Dedifferentiated amniotic fluid mesenchymal stem cell (primary cell): ENCODE measurements around the gene ITGB2.

Source experiments
- DNase-seq: peaks from one replicate; pipeline ENCODE4 v3.0.0-alpha.2; 2016; ENCODE audit errors: extremely low spot score

ITGB2 gene

DNA sequence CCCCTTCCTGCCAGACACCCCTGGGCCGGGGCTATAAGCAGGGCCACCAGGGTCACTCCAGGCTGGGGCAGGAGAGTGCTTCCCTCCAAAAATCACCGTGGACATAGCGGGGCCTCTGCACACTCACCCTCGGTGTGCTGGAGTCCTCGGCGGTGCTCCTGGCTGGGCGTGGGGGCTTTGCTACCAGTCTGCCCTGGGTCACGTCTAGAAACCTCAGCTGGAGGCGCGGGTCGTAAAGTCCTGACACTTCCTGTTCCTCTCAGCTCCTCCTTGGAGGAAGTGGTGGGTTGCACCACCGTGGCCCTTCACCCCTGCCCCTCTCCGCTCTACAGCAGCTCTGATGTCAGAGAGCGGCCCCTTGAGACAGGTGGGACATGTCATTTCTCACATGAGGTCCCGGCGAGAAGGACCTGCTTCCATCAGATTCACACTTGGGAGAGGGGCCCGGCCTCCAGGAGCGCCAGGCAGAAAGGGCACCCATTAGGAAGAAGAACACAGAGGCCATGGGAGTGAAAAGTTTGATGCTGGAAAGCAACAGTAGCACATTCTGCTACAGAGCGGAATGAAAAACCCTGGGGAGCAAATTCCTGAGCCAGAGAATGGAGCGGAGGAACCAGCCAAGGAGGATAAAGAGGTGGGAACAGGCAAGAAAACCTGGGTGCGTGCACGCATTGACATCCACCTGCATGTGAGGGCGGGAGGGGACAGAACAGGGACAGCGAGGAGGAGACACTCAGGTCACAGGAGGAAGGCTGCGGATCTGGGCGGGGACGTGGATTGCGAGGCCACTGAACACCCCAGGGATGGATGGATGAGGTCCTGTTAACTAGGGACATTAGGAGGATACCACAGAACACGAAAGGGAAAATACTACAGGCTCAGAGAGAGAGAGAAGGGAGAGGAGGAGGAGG is at the start of gene ITGB2:
TSS of gene ITGB2 (minus strand) at position 206 of the 911 bp plus-strand sequence. CDS start 10,117 bp downstream, outside the sequence.
- no peak for DNase-seq

DNA sequence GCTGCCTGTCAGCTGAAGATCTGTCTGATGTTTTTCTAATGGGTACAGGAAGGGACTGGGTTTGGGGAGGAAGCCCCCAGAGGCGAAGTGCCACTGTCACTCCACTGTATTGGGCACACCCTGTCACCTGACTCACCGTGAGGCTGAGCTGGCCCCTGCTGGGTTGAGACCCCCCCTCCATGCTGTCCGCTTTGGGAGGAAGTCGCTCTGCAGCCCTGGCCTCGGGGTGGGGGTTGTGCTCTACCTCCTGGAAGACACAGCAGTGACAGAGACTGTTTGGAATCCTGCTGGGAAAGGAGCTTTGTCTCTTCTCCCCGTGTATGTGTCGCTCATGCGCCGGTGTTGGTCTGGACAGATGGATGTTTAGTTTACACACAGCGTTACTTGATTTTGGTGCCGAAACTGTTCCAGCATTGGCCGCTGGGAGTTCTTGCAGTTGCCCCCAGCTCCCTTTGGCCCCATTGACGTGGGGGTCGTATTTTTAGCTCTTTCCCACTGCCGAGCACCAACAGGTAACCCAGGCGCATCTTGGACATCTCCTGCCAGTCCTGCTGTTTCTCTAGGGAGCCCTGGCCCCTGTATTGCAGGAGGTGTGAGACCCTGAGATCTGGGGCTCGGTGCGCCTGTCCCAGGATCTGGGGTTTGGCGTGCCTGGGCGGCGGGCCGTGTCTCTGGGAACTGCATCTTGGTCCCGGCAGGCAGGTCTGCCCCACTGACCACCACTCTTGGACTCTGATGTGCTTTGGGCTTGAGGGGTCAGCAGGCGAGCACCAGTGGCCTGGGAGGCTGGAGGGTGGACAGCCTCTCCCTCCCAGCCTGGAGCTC is 49.4 kb upstream of the ITGB2 start:
- DNase-seq, result peak; percentile 15

DNA sequence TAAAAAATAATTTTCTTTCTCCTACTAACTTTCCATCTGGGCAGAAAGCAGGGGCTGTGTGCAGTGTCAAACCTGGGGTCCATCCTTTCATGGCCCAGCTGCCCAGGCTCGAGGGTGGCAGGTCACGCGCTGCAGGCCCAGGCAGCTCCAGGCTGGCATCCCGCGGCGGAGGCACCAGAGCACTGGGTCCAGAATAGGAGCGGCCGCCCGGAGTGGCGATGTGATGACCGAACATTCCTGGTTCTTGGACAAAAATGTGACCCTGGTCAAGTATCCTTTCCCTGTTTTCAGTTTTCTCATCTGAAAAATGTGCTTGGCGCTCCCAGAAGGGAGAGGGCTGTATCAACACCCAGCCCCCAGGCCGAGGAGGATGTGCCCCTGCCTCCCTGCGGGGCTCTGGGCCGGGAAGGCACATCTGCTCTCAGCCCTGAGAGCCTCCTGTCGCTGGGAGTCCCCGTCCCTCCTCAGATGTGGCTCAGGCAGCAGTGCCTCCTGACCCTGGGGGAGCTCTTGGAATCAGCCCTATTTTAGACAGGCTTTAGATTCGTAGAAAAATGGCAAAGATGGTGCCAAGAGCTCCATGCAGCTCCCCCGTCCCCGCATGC is 48.5 kb upstream of the ITGB2 start:
- no peak for DNase-seq

DNA sequence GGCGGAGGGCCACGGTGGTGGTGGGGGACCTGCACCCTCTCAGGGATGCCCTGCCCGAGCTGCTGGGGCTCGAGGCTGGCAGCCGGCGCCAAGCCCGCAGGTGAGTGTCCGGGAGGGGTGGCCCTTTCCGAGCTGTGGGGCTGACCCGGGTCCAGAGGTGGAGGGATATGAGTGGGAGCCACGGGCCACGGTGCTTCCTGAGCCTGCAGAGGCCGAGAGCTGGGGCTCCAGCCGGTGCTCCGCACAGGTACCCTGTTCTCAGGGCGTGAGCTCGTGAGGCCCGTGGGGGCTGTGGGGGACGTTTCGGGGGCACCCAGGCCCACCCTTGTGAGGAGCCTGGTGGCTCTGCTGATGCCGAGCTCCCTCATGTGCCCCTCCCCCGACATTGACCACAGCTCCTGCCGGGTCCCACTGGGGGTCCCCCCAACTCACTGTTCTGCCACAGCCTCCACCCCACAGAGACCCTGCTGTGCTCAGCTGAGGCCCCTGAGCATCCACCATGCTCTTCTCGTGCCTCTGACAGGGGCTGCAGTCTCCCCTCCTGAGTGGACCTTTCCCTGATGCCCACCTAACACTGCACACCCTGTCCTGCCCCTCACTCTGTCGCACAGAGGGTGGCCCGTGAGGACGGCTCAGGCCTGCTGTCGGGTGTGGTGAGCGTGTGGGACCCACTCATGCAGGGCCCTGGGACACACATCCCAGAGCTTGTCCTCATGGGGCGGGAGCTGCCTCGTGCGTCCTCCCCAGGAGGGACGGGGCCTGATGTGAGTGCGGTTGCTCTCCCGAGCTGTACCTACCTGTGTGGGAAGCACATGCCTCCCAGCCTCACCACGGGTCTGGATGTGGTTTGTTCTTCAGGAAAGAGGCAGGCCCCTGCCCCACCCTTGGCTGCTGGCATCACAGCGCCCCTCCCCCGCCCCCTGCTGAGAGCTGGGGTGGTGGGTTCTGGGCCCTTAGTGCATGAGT is 46.7 kb upstream of the ITGB2 start:
- DNase-seq, result no peak

DNA sequence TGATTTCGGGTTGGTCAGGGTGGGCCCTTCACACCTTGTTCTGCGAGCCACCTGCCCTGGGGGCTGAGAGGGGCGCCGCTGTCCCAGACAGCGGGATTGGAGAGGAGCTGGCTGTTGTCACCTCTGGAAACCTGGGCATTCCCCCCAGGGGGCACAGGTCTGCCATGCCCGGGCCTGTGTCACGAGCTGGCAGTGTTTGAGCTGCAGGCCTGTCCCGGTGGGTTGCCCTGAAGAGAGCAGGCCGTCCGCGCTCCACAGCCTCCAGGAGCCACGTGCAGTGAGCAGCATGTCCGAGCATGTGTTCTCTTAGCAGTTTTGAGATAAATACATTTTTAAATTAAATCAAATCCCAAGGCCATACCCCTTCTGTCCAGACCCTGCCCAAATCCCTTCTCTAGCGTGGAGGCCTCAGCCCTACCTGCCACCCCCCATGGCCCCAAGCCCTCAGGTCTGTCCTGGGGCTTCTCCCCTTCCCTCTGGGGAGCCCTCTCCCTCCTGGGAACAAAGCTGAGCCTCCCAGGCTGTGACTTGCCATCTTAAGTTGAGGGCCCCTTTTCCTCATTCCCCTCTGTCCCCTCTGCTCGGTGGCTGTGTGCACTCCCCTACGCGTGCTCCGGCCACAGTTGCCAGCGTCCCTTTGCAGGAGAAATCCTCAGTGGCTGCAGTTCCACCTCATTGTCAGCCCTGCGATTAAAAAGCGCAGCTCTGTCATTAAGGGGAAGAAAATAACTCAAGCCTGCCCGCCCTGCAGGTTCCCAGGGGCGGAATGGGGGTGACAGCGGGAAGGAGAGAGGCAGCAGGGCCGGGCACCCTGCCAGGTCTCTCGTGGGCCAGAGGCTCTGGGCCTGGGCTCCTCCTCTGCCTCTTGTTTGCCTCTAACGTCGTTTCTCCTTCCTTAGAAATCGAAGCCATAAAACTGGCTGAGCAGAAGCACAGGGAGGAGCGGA is 45.7 kb upstream of the ITGB2 start:
- no peak for DNase-seq

DNA sequence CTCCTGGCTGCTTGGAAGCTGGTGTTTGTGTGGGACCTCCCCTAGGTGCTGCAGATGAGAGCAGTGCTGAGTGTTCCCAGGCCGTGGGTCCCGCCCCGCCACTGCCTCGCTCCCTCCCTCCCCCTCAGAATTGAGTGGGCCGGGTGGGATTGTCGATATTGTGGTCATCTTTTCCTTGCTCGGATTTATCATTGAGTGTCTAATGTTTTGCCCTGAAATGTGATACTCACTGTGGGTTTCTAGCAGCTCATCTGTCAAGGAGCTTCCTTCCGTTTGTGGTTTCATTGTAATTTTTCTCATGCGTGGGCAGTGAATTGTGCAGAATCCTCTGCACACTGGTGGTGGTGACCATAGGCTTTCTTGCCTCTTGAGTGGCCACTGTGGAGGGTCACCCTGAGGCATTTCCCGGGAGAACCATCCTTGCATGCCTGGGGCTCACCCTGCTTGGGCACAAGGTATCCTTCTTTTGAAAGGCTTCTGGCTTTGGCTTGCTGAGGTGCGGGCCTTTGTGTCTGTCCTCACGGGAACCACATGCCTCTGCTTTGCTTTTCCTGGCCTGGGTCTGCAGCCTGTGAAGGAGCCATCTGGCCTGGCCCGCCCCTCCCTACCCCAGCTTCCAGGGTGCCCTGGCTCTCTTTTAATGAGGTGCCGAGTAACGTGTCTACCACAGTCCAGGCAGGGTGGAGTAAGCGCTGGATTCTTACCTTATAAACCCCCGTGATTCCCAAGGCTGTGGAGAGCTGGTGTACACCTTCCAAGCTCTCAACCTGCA is 44.7 kb upstream of the ITGB2 start:
- no peak for DNase-seq

DNA sequence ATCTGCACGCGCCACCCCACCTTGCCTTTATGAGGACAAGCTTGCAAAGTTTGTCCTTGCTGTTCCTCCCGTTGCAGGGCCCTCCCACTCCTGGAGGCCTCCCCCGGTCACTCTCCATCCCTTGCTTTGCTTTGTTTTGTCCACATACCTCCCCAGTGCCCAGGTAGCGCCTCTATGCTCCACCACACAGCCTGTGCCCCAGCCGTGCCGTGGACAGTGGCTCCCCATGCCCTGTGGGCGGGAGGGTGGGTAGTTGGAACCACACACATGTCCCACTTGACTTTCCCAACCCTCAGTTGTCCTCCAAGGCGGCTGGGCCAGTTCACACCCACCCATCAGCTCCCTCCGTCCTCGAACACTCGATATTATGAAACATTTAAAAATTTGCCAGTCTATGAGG is 43.7 kb upstream of the ITGB2 start:
- DNase-seq, result no peak

DNA sequence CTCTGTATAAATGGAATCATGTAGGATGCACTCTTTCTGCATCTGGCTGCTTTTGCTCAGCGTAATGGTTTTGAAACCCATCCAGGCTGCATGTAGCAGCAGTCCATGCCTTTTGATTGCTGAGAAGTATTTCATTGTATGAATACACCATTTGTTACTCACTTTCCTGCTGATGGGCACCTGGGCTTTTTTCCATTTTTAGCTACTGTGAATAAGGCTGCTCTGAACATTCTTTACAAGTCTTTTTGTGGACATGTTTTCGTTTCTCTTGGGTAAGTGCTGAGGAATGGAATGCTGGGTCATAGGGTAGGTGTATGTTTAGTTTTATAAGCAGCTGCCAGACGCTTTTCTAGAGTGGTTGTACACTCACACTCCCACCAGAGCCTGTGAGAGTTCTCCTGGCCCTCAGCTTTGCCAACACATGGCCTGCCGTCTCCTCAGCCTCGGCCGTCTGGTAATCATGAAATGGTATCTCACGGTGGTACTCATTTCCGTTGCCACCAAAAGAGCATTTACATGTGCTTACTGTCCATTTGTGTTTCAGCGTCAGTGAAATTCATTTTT is 41.8 kb upstream of the ITGB2 start:
- peak; percentile 77 for DNase-seq

DNA sequence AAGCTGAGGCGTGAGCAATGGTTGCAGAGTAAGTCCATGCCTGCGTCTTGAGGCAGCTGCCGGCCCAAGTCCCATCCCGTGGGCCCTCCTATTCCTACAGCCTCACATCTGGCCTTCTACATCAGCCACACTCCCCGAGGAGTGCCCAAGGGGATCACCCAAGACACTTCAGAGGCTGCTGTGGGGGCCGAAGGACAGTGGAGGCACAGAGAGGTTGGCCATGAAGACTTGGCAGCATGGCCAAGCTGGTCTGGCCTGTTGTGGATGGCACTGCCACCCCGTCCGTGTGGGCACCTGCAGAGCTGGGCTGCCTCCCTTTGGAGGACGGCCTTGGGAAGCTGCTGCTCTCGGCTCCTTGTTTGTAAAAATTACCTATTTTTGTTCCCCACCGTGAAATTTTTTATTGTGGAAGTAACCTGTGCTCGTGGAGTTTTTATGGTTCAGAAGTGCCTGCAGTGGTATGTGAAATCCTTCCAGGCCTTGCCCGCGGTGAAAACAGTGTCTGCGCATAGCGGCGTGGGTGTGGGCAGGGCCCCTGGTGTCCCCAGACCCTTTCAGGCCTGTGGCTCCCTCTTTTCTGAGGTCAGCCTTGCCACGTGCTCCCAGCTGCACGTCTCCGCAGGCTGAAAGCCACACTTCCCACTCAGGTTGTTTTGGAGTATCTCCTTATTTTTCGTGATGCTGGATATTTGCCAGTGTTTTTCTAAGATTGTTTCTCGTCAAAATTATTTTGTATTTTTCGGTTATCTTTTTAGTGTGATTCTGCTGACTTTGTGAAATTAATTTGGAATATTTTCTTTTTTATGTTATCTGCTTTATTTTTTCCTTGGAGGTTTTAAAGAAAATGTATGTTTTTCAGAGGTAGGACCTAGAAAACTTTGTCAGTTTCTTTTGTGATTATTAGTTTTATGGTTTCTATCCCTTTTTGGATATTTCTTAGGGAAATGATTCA is 39.7 kb upstream of the ITGB2 start:
- DNase-seq, result no peak

DNA sequence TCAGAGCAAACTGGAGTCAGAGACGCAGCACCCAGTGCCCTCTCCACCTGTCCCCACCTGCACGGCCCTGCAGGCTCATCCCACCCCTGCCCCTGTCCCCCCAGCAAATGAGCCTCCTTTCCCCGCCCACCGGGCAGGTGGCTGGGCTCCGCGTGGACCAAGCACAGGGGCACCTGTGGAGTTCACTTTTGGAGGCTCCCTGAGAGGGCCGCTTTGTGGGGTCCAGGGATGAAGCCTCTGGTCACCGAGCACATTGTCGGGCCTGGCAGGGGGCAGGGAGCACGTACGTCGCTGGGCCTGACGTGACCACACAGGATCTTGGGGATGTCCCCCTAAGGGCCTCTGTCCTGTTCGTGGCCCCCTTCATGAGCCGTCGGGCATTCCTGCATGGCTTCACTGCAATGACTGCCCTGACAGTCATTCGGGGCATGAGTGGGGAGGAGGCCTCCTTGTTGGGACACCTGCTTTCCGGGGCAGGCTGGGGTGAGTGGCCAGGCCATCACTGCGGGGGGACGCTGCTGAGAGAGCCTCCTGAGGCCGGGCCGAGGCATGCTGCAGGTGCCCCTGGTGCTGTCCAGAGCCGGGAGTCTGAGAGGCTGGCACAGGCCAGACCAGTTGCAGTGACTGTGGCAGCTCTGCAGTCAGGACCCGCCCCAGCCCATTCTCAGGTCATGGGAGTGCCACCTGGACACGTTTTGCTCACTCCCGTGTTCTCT is 38.8 kb upstream of the ITGB2 start:
- no peak for DNase-seq

DNA sequence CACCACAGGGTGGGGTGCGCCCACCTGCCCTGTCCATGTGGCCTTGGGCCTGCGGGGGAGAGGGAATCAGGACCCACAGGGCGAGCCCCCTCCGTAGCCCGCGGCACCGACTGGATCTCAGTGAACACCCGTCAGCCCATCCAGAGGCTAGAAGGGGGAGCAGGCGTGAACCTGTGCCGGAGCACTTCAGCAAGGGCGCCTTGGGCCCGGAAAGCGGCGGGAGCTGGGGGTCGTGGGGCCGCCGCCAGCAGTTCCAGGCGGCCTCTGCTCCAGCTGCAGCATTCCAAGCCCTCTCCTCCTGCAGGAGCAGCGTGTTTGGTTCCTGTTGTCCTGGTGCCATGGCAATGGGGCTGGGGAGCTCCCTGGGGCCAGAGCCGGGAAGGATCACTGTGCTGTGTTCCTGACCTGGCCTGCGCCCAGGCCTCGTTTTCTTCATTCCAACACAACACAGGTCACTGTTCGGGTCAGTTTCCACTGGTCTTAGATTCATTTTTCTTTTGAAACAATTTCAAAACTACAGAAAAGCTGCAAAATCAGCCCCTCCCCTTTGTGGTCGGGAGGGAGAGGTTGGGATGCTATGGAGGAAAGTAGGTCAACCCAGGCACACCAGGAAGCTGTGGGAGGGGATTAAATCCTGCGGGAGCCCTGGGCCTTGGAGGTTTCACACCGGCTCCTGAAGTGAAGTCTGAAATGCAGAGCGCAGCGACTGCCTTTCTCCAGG is 37.9 kb upstream of the ITGB2 start:
- peak; percentile 18 for DNase-seq

DNA sequence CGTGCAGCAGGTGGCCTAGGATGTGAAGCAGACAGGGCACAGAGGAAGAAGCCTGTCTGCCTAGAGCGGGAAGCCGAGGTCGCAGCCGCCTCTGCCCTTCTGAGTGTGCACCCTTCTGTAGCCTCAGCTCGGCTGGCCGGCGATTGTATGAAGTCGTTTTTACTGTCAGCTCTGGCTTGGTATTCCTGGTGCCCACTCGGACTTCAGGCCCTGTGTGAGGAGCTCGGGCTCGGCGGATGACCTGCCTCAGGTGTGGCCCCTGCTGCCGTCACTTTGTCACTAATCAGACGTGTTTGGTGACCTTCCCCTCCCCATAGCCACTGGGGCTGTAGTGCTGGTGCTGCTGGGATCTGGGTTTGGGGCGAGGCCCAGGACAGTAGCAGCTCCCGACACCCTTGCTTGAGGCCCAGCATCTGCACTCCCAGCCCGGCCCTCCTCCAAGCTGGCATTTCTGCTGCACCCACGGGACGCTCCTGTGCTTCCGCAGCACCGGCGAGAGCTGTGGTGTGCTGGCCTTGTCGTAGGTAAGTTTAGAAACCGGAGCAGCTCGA is 37.3 kb upstream of the ITGB2 start:
- no peak for DNase-seq

DNA sequence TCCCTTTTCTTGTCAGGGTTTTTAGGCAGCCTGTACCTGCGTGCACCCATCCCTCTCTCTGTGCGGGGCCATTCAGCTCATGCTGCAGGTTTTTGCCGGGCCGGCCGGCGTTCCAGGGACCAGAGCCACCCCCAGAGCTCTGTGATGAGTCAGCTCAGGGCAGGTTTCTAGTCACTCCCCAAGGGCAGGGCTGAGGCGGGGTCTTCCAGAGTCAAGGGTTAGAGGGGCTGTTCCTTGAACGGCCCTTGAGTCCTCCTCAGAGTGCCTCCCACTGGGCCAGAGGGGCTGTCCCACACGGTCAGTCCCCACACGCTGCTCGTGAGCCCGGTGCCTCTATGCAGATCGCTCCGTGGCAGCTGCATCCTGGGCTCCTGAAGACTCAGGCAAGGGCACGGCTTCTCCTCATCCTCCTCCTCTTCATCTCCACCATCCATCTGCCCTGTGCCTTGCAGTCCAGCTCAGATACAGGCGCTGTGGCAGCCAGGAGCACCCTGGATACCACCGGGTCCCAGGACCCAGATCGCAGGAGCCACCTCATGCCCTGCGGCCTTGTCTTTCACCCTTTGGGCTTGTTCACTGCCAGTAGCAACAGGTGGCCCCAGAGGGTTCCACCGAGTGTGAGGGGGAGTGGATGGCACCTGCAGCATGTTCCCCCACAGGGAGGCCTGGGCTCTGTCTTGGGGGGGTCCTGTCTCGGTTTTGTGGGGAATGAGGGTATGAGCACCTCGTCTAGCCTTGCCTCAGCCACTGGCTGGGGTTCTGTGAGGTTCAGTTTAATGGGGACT is 36.5 kb upstream of the ITGB2 start:
- DNase-seq, result no peak

DNA sequence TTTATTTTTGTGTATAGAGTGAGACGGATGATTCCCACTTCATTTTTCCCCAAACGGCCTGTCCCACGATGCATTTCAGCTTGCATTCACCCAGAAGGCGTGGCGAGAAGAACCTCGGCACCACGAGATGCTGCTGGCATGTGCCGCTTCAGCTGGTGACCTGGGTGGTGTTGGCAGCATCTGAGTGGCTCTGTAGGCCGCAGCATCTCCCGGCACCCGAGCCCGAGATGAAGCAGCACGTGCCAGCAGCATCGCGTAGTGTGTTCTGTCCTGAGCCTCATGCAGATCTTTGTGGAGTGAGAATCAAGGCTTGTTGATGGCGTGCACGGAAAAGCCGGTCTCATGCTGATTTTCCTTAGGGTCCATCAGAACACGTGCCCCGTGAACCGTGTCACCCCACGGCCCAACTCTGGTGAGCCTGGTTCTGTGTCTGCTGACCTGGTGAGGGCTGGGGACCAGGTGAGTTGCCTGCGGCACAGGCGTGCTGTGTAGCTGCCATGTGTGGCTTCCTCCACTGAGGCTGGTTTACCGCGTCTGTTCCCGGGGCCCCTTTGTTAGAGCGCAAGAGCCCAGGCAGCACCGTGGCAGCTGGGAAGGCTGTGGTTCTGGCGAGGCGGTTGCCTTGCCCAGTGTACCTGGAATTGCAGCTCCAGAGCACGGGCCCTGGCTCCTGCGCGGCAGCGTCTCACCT is 35.8 kb upstream of the ITGB2 start:
- no peak for DNase-seq

DNA sequence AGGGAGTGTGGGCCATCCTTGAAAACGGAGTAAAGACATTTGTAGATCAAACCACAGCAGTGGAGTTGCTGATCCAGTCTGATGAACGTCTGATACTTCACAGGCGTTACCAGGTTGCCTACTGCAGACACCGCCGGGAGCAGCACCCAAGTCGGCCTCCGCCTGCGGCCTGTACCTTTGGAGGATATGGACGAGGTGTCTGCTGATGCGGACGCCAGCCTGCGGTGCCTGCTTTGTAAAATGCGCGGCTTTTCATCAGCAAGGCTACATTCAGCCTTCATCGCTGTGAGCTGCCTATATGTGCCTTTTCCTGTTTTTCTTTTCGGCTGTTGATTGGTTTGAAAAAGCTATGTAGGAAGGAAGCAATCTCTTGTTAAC is 35.1 kb upstream of the ITGB2 start:
- DNase-seq, result no peak
